GM21381 (cell line): ENCODE data around the gene CCNI.
A peak's percentile ranks its signal among the peaks of the same experiment; 100 is the strongest.
"Not testable (repeated sequence)": the region's sequence is repeated elsewhere in the genome, so short reads cannot be mapped to it uniquely, and the experiment has no call there.

ENCODE experiments used
- ATAC-seq: cut with Tn5 transposase; IDR thresholded peaks from one replicate; pipeline ENCODE4 v1.9.1; 2021; ENCODE audit warnings: mild to moderate bottlenecking, moderate library complexity; ENCODE audit not compliant: unreplicated experiment

Gene CCNI

DNA sequence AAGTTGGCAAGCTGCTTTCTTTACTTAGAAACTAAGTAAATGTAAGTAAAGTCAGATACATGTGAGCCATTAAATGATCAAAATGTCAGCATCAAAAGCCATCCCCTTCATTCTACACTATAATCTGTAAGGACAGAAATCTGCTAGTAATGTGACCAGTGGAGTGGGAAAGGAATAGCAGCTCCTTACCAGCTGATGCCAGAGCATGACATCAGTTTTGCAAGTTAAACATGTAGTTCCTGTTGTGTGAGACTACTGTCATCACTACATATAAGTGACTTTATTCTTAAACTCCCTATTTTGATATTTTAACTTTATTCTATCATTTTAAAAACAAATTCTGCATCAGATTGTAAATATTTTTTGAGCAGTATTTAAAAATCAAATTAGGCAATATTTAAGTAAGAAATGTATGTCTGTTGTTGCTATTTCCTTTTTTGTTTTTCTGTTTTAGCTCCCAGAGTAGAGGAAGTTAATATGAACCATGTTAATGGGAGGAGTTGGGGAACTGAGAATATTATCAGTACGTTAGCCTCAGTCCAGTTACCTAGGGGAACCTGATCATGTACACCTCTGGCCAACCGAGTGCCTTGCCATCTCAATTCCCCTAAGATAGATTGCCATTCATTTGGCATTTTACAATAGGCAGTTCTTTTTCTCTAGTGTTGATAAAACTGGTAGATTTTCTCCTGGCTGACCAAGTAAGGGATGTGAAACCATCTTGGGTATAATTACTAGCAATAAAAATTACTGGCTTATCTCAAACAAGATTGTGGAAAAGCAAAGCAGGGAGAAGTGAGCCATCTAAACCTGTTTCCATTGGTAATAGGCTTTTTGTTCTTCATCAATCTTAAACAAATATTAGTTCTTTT lies 34.7 kb downstream of the CCNI start:
- ATAC-seq, result no peak

DNA sequence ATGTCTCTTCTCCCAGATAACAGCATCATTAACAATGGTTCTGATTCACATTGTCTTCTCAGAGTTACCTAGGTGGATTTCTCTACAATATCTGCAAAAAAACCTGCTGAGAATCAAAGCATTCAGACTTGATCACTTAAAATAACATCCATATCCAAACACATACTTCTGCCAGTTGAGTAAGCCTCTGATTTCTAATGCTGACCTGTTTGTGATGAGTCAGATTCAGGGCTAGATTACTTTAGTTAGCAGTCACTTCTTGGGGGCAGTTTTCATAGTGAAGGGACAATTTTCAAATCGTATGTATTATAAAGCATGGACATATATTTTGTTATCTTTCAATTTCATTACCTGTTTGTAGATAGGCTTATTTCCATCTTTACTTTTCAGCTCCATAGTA lies 35.5 kb downstream of the CCNI start:
- ATAC-seq, result no peak

DNA sequence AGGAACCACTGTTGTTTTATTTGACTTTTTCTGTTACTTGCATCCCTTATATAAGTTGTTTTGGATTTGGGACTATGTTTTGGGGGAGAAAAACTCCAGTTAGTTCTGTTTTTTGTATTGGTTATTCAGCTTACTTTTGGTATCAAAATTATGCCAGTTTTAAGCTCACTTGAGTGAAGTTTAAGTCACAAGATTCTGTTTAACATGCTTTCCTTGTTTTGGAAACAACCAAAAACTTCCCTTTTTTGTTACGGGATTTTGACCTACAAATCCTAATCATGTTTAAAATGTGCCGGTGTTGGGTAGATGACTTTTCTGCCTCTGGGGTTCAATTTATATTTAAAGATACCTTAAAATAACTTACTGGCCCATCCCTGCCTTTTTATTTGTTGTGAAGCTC lies 36.0 kb downstream of the CCNI start:
- ATAC-seq, result no peak

DNA sequence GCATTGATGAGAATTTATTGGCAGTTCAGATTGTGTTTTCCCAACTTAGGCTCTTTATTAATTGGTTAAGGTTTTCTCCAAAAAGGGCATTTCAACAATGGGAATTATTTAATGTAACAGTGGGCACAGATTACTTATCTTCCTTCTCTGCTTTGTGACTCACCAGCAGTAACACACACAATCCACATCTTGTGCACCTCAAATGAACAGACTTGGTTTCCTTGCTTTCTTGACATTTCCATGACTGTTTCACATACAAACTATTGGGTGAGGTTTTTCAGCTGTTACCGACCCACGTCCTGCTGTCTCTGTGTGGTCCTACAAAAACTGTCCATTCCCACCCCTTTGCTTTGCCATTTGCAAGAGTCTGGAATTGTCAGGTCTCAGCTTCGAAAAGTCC lies 38.1 kb downstream of the CCNI start:
- ATAC-seq, result no peak

DNA sequence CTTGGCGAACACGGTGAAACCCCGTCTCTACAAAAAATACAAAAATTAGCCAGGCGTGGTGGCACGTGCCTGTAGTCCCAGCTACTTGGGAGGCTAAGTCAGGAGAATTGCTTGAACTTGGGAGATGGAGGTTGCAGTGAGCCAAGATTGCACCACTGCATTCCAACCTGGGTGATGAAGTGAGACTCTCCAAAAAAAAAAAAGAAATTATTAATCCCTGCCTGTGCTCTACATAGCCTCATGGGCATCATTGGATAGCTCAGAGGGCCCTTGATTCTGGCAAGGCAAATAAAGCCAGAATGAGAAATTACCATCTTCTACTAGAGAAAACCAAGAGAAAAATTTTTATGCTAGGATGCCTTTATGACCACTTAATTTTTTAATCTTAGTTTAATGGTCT lies 38.6 kb downstream of the CCNI start:
- not testable (repeated sequence) for ATAC-seq

DNA sequence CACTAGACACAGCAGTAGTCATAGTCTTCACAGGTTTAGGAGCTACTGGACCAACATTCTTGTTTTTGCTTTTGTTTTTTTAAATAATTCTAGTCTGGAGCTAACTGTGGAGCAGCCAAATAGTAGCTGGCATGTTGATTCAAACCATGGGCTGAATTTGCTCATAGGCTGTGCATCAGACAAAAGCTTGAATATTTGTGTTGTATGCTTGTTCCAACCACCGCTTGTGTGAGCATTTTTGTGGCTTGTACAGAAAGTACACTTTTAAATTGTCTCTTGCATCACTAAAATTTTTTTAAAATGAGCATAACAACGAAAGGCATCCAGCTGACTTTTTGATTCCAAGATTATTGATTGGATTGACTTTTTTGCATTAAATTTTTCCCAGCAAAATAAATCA lies 39.6 kb downstream of the CCNI start:
- ATAC-seq, result no peak

DNA sequence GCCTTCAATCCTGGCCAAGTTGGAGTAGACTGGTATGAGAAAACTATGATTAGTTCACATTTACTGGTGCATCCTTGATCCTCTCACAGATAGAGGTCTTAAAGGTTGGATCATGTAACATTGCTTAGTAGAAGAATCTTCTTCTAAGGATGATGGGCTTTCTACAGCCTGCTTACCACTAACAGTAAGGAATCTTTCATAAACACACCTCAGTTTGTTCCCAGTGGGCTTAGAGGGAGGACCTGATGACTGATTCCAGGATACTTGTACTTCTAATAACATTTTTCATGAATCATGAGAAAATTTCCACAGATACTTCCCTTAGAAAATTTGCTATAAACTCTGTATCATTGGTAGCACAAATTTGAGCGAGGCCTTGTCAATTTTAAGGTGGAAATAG lies 40.6 kb downstream of the CCNI start:
- no peak for ATAC-seq

DNA sequence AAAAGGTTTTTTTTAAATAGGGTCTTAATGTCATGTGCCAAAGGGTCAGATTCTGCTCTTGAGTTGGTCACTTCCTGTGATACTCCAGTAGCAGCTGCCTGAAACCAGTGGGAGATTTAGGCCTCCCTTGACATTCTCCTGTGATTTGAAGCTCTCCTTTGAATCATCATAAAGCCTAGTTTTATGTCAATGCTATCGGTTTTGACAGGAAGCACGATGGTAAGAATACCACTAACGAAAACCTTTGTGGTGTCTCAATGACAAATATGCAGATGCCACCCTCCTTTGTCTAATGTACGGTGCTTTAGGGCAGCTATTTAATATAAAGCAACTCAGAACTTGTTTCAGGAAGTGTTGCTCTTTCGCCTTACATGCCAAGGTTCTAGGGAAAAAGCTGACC lies 44.2 kb downstream of the CCNI start:
- no peak for ATAC-seq

DNA sequence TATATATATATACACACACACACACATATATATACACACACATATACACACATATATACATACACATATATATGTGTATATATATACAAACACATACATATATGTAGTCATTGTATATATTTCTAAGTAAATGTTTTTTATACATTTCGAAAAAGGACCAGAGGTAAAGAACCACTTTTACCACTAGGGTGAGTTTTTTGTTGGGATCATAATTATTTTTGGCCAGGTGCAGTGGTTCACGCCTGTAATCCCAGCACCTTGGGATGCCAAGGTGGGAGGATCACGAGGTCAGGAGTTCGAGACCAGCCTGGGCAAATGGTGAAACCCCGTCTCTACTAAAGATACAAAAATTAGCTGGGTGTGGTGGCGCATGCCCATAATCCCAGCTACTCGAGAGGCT lies 46.0 kb downstream of the CCNI start:
- ATAC-seq, result not testable (repeated sequence)

DNA sequence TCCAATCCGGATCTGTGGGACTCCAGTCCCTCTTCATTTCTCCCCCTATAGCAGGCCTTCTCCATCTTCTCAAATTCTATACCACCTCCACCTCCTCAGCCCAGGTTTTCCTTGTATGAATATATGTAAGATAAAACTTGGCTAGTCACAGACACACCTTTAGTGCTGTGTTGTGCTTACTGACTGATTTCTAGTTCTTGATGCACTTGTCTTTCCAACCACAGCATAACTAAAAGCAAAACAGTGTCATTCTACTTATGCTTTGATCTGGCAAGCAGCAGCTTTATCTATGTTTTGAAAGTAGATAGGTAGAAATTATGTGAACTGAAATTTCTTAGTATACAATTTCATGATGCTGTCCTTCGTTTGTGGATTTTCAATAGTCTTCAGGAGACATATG lies 47.5 kb downstream of the CCNI start:
- no peak for ATAC-seq

DNA sequence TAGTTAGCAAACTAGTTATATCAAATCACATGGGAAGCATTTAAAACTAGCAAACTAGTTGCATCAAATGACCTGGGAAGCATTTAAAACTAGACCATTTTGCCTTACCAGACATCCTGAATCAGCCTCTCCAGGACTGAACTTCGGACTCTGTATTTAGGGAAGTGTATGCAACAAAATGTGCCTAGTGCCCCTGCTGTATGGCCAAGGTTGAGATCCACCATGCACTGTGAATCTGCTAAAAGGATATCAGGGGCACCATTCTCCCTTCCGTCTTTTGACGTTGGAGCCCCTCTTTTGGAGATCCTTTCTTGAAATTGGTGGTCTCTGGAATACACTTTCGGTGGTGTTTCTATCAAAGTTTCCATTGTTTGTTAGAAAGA lies 49.5 kb downstream of the CCNI start:
- no peak for ATAC-seq

DNA sequence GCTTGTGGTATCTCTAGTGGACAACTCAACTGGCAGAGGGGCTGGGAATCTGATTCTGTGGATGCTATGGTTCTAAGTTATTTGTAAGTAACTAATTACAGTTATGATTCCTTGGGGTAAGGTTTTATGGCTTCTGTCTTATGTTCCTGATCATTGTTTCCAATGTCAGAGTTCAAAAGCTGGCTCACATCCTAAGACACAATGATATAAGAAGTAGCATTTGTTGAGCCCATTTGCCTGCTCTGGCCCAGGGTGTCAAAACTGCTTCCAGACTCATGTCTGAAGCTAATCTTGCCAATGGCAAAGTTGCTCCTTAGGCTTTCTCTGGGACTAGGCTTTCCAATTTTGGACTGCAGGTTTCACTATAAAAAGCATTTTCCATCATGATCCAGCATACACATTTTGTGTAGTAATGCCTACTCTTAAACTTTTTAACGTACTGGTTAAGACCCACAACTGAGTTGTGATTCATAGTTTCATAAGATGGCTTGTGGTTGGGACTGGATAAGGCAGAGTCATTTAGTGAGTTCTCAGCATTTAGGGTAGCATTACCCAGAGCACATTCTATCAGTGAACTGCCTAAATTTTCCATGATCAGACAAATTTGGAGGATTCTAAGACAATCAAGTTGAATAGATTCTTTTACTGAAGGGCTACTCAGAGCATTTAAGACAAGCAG lies 50.0 kb downstream of the CCNI start:
- ATAC-seq, result peak; percentile 90

DNA sequence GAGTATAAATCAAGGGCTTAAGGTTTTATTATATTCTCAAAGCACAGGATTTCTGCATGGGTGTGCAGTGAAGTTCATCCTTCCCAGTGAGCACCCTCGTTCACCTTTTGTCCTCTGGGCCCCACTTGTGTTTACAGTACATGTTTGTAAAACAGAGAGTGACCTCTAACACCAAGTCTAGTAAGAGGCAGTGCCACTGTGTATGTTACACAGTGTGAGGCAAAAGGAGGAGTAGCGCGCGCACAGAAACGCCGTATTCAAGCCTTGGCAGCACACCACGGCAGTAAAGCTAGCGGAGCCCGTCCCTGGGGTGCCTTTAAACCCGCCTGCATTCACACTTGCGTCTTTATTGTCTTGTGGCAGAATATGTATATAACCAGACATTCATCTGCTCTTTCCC lies 51.9 kb downstream of the CCNI start:
- no peak for ATAC-seq

DNA sequence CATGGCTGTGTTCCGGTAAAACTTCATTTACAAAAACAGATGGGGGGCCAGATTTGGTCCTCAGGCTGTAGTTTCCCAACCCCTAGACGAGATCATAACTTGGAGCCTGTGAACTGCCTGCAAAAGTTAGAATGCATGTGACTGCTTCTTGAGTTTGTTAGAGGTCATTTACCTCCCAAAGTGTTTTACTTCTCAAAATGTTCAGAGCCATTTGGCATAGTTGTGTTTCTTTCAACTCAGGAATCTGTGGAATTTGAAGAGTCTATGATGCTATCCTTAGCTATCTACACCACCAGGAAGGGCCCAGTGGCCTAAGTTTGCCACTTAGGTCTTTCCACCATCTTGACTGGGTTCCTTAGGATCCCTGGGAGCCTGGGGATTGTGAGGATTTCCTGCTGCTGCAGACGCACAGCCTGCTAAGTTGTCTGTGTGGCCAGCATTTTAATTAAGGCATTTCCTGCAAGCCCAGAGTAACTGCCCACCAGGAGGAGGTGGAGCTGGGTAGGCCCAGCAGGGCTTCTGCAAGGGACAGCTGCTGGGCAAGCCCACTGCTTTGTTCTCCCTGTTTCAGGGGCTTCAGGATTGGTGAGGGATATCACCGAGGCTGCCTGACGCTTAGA lies 53.1 kb downstream of the CCNI start:
- ATAC-seq, result no peak

DNA sequence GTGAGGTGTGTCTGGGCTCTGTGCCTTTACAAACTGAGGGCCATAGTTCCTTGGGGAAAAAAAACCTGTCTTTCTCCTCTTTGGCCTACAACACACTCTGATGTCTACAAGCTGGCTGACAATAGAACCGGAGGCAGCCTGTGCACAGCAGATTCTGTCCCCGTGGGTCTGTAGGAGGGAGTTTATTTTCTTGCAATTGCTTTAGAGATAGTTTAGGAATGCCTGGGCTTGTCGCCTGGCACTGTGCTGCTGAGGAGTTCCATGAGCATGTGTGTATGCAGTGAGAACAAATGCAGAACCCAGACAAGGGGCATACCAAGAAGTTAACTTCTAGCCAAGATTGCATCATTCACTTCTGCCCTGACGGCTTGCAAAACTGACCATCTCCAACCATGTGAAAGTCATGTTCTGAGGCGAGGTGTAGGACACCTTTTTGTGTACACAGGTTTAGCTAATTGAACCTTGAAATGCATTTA lies 54.1 kb downstream of the CCNI start:
- ATAC-seq, result no peak

DNA sequence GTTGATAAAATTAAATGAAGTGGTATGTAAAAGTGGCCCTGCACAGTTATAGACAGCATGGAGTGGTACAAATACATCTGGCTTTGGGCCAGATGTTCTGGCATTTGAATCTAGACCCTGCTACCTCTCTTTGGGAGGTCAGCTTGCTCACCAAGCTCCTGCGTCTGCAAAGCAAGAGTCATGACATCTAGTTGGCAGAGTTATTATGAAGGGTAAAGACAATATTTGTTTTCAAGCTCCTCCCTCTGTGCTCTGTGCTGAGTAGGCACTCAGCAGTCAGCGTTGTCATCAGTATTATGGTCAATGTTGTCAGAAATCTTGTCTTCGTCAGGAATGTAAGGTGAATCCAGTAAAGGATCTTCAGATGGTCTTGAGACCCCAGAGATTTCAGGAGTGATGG lies 55.8 kb downstream of the CCNI start:
- ATAC-seq, result no peak

DNA sequence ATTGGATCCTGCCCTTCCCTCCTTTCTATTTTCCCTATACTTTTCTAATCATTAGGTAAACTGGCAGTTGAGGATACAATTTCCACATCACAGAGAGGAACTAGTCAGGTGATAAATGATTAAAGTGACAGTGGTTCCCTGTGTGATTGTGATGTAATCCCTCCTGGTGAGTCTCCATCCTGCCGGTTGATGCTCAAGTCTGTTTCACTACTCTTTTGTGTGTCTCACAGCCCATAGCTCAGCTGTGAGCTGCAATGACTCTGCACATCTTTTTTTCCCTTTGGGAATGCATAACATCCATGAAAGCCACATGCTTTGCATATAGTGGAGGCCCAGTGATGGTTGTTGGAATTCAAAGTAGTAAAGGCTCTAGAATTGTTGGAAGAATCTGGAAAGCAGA lies 60.4 kb downstream of the CCNI start:
- no peak for ATAC-seq

DNA sequence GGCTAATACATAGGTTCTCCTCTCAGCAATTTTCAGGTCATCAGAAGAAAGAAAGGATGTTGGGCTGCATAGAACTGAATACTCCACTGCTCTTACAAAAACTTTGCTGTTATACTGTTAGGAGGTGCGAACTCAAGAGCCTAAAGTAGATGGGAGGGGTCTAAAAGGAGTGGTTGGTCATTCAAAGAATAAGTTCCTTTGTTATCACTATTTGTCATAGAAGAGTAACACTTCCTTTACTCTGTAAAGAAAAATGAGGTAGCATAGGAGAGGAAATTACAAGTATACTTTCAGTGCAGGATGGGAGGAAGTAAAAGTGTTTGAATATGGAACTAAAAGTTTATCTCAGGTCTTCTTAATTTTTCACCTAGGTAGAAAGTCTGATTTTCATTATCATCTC lies 61.5 kb downstream of the CCNI start:
- no peak for ATAC-seq

DNA sequence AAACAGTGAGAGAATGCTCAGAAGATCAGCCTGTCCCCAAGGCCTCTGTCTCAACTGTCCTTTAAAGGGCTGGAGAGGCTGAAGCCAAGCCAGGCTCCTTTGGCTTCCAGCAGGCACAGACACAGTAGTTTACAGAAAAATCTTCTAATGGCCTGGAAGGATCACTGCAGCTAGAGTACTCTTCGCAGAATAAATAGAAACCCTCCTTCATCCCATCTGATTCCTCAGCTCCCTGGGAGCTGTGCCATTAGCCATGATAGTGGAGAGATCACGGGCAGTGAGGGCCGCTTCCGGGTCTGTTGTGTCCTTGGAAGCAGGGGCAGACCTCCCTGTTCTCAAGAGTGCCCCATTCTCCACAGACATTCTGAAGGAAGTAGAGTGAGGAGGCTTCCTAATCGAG lies 63.1 kb downstream of the CCNI start:
- ATAC-seq, result no peak

DNA sequence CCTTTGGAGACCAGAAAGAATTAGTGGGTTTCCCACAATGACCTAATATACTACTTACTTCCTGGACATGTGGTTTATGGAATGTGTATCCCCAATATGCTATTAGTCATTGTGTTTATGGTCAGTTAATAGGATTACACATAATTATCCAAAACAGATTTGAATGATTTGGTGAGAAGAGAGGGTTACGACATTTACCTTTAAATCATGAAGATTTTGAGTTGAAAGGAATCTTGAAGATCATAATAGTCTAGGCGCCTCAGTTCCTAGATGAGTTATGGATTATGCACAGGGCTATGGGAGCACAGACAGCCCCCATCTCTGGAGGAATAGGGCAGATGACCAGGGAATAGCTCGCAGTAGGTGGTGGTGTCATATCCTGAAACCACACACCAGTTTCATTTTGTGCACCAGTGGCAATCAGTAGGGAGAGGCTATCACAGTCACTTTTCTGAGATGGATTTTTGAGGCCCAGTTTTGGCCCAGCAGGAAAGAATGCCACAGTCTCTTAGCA lies 64.9 kb downstream of the CCNI start:
- no peak for ATAC-seq

DNA sequence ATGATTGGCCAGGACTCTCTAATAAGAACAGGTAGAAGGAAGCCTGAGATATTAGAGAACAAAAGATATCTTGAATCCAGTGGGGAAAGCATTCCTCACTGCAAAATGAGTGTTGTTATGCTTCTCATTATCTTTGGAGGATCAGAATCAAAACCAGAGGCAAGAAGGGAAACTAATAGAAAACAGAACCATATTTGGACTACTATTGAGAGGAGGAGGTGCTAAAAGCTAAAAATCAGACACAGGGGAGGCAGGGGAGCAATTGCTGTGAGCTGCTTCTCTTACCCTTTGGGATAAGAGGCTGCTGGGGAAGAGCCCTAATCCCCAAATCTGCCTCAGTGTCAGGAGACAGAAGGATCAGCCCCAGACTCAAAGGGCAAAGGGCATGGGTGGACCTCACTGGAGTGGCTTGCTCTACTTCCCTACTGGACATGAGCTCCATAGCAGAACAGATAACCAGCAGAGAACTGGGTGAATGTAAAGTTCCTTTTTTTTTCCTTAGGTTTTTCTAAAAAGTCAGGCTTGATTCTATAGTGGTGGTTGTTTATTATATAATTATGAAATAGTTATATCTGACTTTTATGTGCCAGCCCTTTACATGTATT lies 66.2 kb downstream of the CCNI start:
- no peak for ATAC-seq
